Posterior vena cava (tissue), 2 donors: ENCODE data around the gene SPAM1. TPM values are rescaled to one million over a fixed set of nuclear protein-coding genes. Genes with fewer than 3 reads are reported as not detected.
"Not testable (repeated sequence)": the region's sequence is repeated elsewhere in the genome, so short reads cannot be mapped to it uniquely, and the experiment has no call there.

Experiments
- DNase-seq: peaks from one replicate; pipeline ENCODE4 v3.0.0-alpha.2; 2020; ENCODE audit warnings: low spot score
- intact Hi-C, 2 donors: fragments of 100-400 bp; cut with DNase I; formaldehyde crosslinking; loops; one replicate each; pipeline versions ENCODE4 v1.14.1 to v1.14.2; 2022 to 2023
- long read RNA-seq, 2 donors: library from polyadenylated mRNA; unstranded; transcript quantifications; one replicate each; pipeline ENCODE4 v2.0.0, GENCODE V29; 2020 to 2021
- total RNA-seq, 2 donors: library from RNA; stranded (reverse); fragmentation: NEBNext Ultra II Directional; extraction: Animal tissue kit (Norgen Biotek cat#: 25700); gene quantifications; one replicate each; pipeline ENCODE4 v1.2.1, GENCODE V29; 2021
- donor health status: DM: yes; HTN: yes; CAD: no.
- donor health status: DM: yes; HTN: yes; CAD: no.

Gene SPAM1
- total RNA-seq, result not detected
- long read RNA-seq, donor 1, result 0 reads
- long read RNA-seq, donor 2, result 0 reads

DNA sequence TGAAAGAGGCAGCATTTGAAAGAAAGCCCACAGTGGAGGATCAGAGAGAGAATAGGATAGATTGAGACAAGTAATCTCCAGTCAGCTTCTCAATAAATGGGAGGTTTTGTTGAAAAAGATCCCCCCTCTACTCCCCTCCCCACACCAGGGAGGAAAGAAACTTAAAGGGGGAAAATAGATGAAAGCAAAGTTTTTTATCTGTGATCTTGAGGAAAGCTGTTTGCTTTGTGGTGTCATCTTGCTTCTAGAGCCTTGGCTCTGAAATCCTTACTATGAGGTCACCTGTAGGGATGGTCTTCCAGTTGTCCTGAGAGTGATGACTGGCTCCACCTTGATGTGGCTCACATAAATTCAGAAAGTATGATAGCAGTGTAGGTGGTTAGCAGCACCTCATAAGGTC is at the start of gene SPAM1:
Gene SPAM1, plus strand, starts transcription at position 301 of the 400 bp plus-strand sequence. CDS start 28,330 bp downstream, outside the sequence.
- DNase-seq, result no peak
- intact Hi-C loops, result no loop called here

- intact Hi-C loops, result no loop called here
- no peak for DNase-seq
Measured at GRCh38 chr7:123876557-123877256, 48.3 kb upstream of the SPAM1 start.

DNA sequence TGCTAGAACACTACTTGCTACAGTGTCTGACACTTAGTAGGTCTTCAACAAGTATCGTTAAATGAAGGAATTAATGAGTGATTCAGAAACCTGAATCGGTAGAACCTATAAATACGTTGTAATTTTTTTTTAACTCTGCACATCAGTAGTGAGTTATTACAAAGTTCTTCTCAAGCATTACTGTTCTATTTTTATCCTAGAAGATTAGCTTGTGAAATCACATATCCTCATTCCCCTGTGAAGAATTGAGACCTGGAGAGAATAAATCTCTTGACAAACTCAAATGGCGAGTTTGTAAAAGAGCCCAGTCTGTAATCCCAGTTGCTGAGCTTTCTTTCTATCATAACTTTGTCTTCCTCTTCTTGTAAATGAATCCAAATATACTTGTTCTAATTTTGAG is 45.4 kb upstream of the SPAM1 start:
- no peak for DNase-seq
- intact Hi-C loops, result no loop called here

DNA sequence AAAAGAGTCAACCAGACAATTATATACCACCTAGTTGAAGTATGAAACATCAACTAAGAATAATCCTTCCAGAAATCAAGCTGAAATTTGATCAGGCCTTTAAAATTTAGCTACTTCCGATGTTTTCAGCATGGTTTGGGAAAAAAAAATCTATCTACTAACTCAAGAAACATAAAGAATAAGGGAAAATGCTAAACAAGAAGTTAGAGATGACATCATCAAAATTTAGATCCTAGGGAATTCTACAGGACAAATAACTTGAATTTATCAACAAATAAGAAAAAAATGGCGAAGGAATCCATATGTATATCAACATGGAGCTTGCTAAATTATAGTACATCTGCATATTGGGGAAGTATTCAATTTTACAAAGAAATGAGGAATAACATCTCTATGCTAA is 43.7 kb upstream of the SPAM1 start:
- DNase-seq, result no peak
- intact Hi-C loops, result no loop called here

- DNase-seq, result no peak
- intact Hi-C loops, result no loop called here
Measured at GRCh38 chr7:123883154-123883553, 41.9 kb upstream of the SPAM1 start.

- DNase-seq, result no peak
Measured at GRCh38 chr7:123888192-123888591, 36.8 kb upstream of the SPAM1 start.

DNA sequence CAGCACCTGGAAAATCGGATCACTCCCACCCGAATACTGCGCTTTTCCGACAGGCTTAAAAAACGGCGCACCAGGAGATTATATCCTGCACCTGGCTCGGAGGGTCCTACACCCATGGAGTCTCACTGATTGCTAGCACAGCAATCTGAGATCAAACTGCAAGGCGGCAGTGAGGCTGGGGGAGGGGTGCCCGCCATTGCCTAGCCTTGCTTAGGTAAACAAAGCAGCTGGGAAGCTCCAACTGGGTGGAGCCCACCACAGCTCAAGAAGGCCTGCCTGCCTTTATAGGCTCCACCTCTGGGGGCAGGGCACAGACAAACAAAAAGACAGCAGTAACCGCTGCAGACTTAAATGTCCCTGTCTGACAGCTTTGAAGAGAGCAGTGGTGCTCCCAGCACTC is 30.3 kb upstream of the SPAM1 start:
- intact Hi-C loops, DNase-seq: not testable (repeated sequence)

More at GRCh38 chr7:123888192-123888591, 36.8 kb upstream of the SPAM1 start:
- intact Hi-C loops, result no loop called here

GRCh38 chr7:123901101-123901500 is 23.9 kb upstream of the SPAM1 start:
- intact Hi-C loops, result no loop called here

GRCh38 chr7:123905714-123906113 is 19.3 kb upstream of the SPAM1 start:
- intact Hi-C loops, result no loop called here
- no peak for DNase-seq

More at GRCh38 chr7:123901101-123901500, 23.9 kb upstream of the SPAM1 start:
- no peak for DNase-seq

DNA sequence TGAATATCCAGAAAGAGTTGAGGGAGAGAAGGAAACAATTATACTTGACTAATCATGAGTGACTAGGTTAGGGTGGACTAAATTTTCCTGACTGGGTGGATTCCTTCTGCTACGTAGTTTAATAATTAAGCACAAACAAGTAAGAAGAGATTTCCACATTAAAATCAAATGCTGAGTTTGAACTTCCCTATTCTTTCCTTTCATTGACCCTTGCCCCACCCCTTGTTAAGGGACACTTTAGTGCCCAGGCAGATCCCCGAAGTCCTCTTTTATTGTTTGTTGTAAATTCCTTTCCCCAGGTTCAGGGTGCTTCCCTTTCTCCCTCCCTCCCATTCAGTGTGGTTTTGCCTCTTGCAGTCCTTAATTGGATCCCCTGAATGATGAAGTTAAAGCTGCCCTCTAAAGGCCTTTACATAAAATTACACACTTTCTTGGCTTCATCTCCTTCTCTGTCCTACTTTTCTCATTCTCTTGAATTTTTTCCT is 8.8 kb upstream of the SPAM1 start:
- DNase-seq, result no peak
- intact Hi-C loops, result no loop called here

- intact Hi-C loops, result no loop called here
- no peak for DNase-seq
Measured at GRCh38 chr7:123917878-123918277, 7.2 kb upstream of the SPAM1 start.

GRCh38 chr7:123918309-123918708 is 6.7 kb upstream of the SPAM1 start:
- intact Hi-C loops, result no loop called here
- no peak for DNase-seq

DNA sequence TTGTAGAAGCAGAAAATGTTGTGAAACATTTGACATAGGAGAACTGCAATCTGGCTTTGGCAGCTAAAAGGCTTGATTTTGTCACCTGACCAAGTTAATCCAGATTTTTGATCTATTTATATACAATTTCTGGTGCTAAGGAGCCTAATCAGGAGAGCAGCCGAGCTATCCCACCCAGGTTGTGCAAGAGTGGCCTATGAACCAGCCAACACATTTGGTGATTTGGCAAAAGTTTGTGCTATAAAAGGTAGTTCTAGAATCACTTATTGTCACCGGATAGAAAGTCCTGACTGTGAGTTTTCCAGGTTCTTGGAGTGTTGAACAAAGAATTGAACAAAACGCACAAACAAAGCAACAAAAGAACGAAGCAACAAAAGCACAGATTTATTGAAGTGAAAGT is 1.4 kb upstream of the SPAM1 start:
- intact Hi-C loops, result no loop called here
- no peak for DNase-seq

GRCh38 chr7:123929107-123929506 is 4.1 kb downstream of the SPAM1 start:
- no peak for DNase-seq
- intact Hi-C loops, result no loop called here

- DNase-seq, result no peak
- intact Hi-C loops, result no loop called here
Measured at GRCh38 chr7:123929655-123930054, 4.6 kb downstream of the SPAM1 start.

- no peak for DNase-seq
- intact Hi-C loops, result no loop called here
Measured at GRCh38 chr7:123935436-123936381, 10.7 kb downstream of the SPAM1 start.

DNA sequence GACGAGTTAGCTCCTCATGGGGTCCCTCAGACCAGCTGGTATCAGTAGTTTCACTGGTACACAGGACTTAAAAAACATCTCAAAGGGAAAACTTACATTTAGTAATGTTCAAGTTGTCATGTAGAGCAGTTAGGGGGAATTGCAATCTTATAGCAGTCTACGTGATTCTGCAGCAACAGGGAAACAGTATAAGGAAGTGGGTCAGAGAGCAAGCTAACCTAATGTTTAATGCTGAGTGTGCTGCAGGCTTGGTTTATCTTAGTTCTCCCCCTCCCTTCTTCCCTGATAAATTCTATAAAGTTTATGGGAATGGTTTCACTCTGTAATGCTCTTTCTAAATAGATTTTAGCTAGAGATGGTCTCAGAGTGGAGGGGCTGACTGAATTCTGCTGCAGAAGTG is 11.3 kb downstream of the SPAM1 start:
- DNase-seq, result no peak
- intact Hi-C loops, result no loop called here

DNA sequence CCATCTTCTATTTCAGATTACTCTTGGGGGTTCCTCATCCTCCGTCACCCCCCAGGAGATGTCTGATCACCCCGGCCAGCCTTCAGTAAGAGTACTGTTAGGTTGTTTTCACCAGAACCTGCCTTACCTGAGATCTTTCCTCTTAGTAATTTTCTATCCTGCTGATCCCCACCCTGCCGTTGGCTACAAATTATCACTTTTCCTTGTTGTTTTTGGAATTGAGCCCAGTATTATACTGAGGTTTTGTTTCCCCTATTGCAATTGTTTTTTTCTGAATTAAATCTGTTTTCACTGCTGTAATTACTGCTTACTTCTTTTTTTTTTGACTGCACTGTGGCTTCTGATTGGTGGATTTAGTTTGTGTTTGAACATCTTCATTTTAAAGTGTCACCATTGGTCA is 14.7 kb downstream of the SPAM1 start:
- no peak for DNase-seq
- intact Hi-C loops, result no loop called here

GRCh38 chr7:123941391-123942180 is 16.5 kb downstream of the SPAM1 start:
- no peak for DNase-seq
- intact Hi-C loops, result no loop called here

DNA sequence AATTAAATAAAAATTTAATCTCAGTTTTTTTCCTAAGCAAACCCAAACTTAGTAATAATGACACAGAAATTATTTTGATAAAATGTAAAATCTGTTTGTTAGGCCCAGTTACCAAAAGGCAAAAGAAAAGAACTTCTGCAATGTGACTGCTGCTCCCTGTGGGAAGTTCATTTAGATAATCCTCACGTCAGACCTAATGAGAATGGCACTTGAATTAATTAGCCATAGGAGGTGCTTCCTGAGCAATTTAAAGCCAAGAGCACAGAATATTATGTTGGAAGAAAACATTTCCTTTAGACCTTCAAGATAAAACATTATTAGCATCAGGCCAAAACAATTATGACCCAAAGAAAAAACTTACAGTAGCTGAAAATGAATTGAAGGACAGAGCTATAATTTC is 19.4 kb downstream of the SPAM1 start:
- intact Hi-C loops, result no loop called here
- no peak for DNase-seq
